Measurements from ENCODE around the gene NELFCD.

GRCh38 chr20:59035381-59035780 is 54.3 kb downstream of the NELFCD start:
- no peak for TF ChIP-seq CTCF (IDR thresholded peaks at IDR 0.05; ENCODE audit: insufficient read depth, low read length)
- TF ChIP-seq SPI1 (IDR thresholded peaks at IDR 0.05; ENCODE audit: borderline replicate concordance, low read depth), result no peak
